Upper lobe of right lung (tissue), 1 donor: ENCODE measurements around the gene H3-3A. TPM values are rescaled to one million over a fixed set of nuclear protein-coding genes. Genes with fewer than 3 reads are reported as not detected.

Experiments
- ATAC-seq: fragments of 200-7000 bp; cut with Tn5 transposase; one replicate; pipeline ENCODE4 v1.9.1; 2020; ENCODE audit warnings: mild to moderate bottlenecking, moderate library complexity
- DNase-seq: peaks from one replicate; pipeline ENCODE4 v3.0.0-alpha.2; 2020
- H3K27ac ChIP-seq: fragments of 200-600 bp; one replicate; pipeline ENCODE4 v1.8.0; 2022
- H3K27me3 ChIP-seq: fragments of 200-600 bp; one replicate; pipeline ENCODE4 v1.8.0; 2022; ENCODE audit warnings: mild to moderate bottlenecking
- H3K36me3 ChIP-seq: fragments of 200-600 bp; one replicate; pipeline ENCODE4 v1.8.0; 2022
- H3K4me1 ChIP-seq: fragments of 200-600 bp; one replicate; pipeline ENCODE4 v1.8.0; 2022
- H3K4me3 ChIP-seq: fragments of 200-600 bp; one replicate; pipeline ENCODE4 v1.8.0; 2022; ENCODE audit warnings: mild to moderate bottlenecking
- H3K9me3 ChIP-seq: fragments of 200-600 bp; one replicate; pipeline ENCODE4 v1.8.0; 2022
- intact Hi-C: fragments of 100-400 bp; cut with DNase I; formaldehyde crosslinking; loops from one replicate; pipeline ENCODE4 v1.11.0; 2022
- total RNA-seq: library from RNA; stranded (reverse); fragmentation: NEBNext Ultra II Directional; extraction: Animal tissue kit (Norgen Biotek cat#: 25700); gene quantifications from one replicate; pipeline ENCODE4 v1.2.1, GENCODE V29; 2021
- TF ChIP-seq, protein P1 (sequence below): fragments of 200-600 bp; IDR thresholded peaks from one replicate; pipeline ENCODE4 v1.8.0; 2022; ENCODE audit warnings: antibody characterized with exemption
- donor health status: DM: no; HTN: yes; CAD: no; lungs with severe emphysema.

The H3-3A gene
- total RNA-seq, 1 donor from 2014 or later: 435 TPM

DNA sequence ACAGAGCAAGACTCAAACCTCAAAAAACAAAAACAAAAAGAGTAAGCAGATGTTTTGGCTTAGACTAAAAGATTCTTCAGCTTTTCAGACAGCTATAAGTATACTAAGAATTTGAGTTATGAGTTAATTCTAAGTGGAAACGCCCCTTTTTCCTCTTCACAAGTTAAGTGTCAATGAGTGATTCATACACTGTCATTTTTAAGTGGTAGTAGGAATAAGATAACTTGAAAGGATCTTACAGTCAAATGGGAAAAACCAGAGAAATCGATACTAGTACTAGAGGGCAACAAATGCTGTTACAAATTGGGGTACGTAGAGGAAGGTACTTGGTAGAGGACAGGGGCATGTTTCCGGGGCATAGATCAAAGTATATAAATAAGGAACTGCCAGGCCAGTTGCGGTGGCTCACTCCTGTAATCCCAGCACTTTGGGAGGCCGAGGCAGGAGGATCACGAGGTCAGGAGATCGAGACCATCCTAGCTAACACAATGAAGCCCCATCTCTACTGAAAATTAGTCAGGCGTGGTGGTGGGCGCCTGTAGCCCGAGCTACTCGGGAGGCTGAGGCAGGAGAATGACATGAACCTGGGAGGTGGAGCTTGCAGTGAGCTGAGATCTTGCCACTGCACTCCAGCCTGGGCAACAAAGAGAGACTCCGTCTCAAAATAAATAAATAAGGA lies 7.4 kb downstream of the H3-3A start:
- H3K9me3 ChIP-seq: no peaks in the 10 kb centered on the region
- no peak for ATAC-seq
- intact Hi-C loops: loop anchor here (5.0 to 10.0 kb wide), 2 partner anchors 52 to 75 kb away; partner anchors contain the start of gene SDE2
- H3K4me3 ChIP-seq: no peak overlapping the region
- H3K4me1 ChIP-seq: peaks cover 38% of the 10 kb centered on the region
- TF ChIP-seq, protein P1, sequence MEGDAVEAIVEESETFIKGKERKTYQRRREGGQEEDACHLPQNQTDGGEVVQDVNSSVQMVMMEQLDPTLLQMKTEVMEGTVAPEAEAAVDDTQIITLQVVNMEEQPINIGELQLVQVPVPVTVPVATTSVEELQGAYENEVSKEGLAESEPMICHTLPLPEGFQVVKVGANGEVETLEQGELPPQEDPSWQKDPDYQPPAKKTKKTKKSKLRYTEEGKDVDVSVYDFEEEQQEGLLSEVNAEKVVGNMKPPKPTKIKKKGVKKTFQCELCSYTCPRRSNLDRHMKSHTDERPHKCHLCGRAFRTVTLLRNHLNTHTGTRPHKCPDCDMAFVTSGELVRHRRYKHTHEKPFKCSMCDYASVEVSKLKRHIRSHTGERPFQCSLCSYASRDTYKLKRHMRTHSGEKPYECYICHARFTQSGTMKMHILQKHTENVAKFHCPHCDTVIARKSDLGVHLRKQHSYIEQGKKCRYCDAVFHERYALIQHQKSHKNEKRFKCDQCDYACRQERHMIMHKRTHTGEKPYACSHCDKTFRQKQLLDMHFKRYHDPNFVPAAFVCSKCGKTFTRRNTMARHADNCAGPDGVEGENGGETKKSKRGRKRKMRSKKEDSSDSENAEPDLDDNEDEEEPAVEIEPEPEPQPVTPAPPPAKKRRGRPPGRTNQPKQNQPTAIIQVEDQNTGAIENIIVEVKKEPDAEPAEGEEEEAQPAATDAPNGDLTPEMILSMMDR: no peak
- H3K36me3 ChIP-seq: peaks cover 85% of the 10 kb centered on the region
- H3K27ac ChIP-seq: no peak overlapping the region
- no peak for DNase-seq
- H3K27me3 ChIP-seq: no peaks in the 10 kb centered on the region

GRCh38 chr1:226072347-226072746 lies 9.8 kb downstream of the H3-3A start:
- ATAC-seq (no peak), DNase-seq (no peak)
- H3K4me3 ChIP-seq: no peak overlapping the region
- H3K36me3 ChIP-seq: peaks cover 72% of the 10 kb centered on the region
- H3K4me1 ChIP-seq: peaks cover 16% of the 10 kb centered on the region
- no peaks in the 10 kb centered on the region for H3K9me3 ChIP-seq
- intact Hi-C loops: no loop called here
- TF ChIP-seq, protein P1: no peak
- no peak overlapping the region for H3K27ac ChIP-seq
- H3K27me3 ChIP-seq: no peaks in the 10 kb centered on the region

DNA sequence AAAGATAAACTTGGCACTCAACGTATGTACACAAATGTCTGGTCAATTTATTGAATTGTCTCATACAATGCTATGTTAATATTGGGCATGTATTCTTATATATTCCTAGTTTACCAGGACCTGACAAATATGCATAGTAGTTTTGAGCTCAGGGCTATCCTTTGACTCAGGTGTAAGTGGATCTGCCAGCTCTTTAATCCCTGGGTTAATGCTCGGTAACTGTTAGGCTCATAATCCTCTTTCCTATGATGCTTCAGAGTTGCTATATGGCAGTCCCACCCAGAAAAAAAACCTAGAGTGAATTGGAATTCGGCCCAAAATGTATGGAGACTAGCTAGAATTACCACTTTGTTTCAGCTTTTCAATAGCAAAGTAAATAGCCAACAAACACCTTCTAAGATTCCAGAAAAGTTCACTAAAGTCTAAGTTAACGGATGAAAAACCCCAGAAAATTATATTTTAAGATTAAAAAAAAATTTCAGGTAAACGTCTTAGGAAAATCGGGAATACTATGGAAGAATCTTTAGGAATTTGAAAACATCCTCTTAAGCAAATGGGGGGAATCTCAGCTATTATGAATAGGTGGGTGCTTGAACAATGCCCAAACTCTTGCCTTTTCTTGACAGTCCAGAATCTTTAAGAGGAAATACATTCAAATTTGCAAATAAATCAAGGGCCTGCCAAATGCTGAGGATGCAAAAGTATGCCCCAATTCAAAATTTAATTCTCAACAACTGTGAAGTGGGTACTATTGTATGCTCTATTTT lies 10.9 kb downstream of the H3-3A start:
- H3K9me3 ChIP-seq: no peaks in the 10 kb centered on the region
- ATAC-seq: no peak
- no peaks in the 10 kb centered on the region for H3K27me3 ChIP-seq
- intact Hi-C loops: no loop called here
- H3K36me3 ChIP-seq: peaks cover 62% of the 10 kb centered on the region
- TF ChIP-seq, protein P1: no peak
- no peak overlapping the region for H3K27ac ChIP-seq
- no peak overlapping the region for H3K4me3 ChIP-seq
- DNase-seq: no peak
- H3K4me1 ChIP-seq: peaks cover 8% of the 10 kb centered on the region

DNA sequence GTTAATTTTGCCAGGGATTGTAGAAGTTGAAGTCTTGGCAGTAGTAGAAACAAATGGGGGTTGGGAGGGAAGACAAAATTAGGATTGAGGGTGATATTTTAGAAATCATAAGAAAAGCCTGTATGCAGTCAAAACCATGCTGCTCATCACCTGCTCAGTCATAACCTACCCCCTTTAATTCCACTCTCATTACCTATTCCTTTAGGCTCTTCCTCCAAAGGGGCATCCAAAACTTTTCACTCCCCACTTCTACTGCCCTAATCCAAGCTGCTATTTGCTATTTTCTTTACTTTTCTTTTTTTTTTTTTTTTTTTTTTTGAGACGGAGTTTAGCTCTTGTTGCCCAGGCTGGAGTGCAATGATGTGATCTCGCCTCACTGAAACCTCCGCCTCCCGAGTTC lies 11.5 kb downstream of the H3-3A start:
- Histone ChIP-seq H3K27me3 (no peaks in the 10 kb centered on the region), H3K9me3 (no peaks in the 10 kb centered on the region), H3K4me3 (no peak overlapping the region), H3K36me3 (peaks cover 55% of the 10 kb centered on the region), H3K4me1 (peaks cover 6% of the 10 kb centered on the region), H3K27ac (no peak overlapping the region)
- intact Hi-C loops: no loop called here
- DNase-seq (no peak), ATAC-seq (no peak)
- TF ChIP-seq, protein P1: no peak

GRCh38 chr1:226076378-226076777 lies 13.9 kb downstream of the H3-3A start:
- intact Hi-C loops: no loop called here

More at GRCh38 chr1:226076378-226076777, 13.9 kb downstream of the H3-3A start:
- no peak for ATAC-seq
- Histone ChIP-seq H3K27ac (no peak overlapping the region), H3K36me3 (peaks cover 35% of the 10 kb centered on the region), H3K4me3 (no peak overlapping the region), H3K4me1 (no peaks in the 10 kb centered on the region), H3K27me3 (no peaks in the 10 kb centered on the region), H3K9me3 (no peaks in the 10 kb centered on the region)
- DNase-seq: no peak
- TF ChIP-seq, protein P1: no peak
